H9 (cell line): Measurements from ENCODE around the gene AIFM3. TPM values are rescaled to one million over a fixed set of nuclear protein-coding genes. Genes with fewer than 3 reads are reported as not detected.

Source experiments
- DNase-seq: peaks from one replicate; pipeline ENCODE4 v3.0.0-alpha.2; 2017
- H2AFZ ChIP-seq: one replicate; pipeline ENCODE4 v1.6.1; 2013; ENCODE audit warnings: mild to moderate bottlenecking, low read length, control low read depth, moderate library complexity
- H2AK5ac ChIP-seq: 2 replicates; pipeline ENCODE4 v1.6.1; 2013; ENCODE audit warnings: low read length, control low read depth, mixed read lengths; ENCODE audit not compliant: insufficient read length
- H2BK120ac ChIP-seq: one replicate; pipeline ENCODE4 v1.6.1; 2013; ENCODE audit warnings: low read depth, mild to moderate bottlenecking, low read length, control low read depth, inconsistent platforms; ENCODE audit not compliant: poor library complexity, severe bottlenecking
- H2BK12ac ChIP-seq: 2 replicates; pipeline ENCODE4 v1.6.1; 2013; ENCODE audit warnings: low read length, control low read depth, mixed read lengths, low read depth; ENCODE audit not compliant: insufficient read length
- H2BK15ac ChIP-seq: 2 replicates; pipeline ENCODE4 v1.6.1; 2013; ENCODE audit warnings: low read depth, low read length, control low read depth
- H2BK20ac ChIP-seq: one replicate; pipeline ENCODE4 v1.6.1; 2013; ENCODE audit warnings: low read depth, mild to moderate bottlenecking, low read length, control low read depth, inconsistent platforms; ENCODE audit not compliant: poor library complexity, severe bottlenecking
- H2BK5ac ChIP-seq: 2 replicates; pipeline ENCODE4 v1.6.1; 2013; ENCODE audit warnings: low read length, control low read depth, mixed read lengths; ENCODE audit not compliant: insufficient read length
- H3K14ac ChIP-seq: 2 replicates; pipeline ENCODE4 v1.6.1; 2013; ENCODE audit warnings: low read length, control low read depth; ENCODE audit not compliant: insufficient read depth
- H3K18ac ChIP-seq: 2 replicates; pipeline ENCODE4 v1.6.1; 2013; ENCODE audit warnings: low read depth, mild to moderate bottlenecking, mixed read lengths, low read length, control low read depth; ENCODE audit not compliant: insufficient read length
- H3K23ac ChIP-seq: 2 replicates; pipeline ENCODE4 v1.6.1; 2013; ENCODE audit warnings: low read length, control low read depth, mixed read lengths, low read depth; ENCODE audit not compliant: insufficient read length
- H3K23me2 ChIP-seq: 2 replicates; pipeline ENCODE4 v1.6.1; 2013; ENCODE audit warnings: low read depth, mild to moderate bottlenecking, mixed read lengths, low read length, control low read depth; ENCODE audit not compliant: insufficient read length, poor library complexity, severe bottlenecking
- H3K27ac ChIP-seq: 2 replicates; pipeline ENCODE4 v1.5.1; 2013; ENCODE audit warnings: low read length, control low read depth, mixed read lengths, low read depth; ENCODE audit not compliant: insufficient read length
- H3K27me3 ChIP-seq: 2 replicates; pipeline ENCODE4 v1.6.1; 2013; ENCODE audit warnings: low read length, control low read depth, inconsistent platforms; ENCODE audit not compliant: insufficient read depth
- H3K4ac ChIP-seq: 2 replicates; pipeline ENCODE4 v1.6.1; 2013; ENCODE audit warnings: low read depth, mild to moderate bottlenecking, control low read depth, inconsistent platforms, low read length, moderate library complexity
- H3K4me1 ChIP-seq: 2 replicates; pipeline ENCODE4 v1.6.1; 2013; ENCODE audit warnings: low read length, control low read depth, inconsistent platforms; ENCODE audit not compliant: insufficient read depth
- H3K4me2 ChIP-seq: 2 replicates; pipeline ENCODE4 v1.6.1; 2013; ENCODE audit warnings: low read length, control low read depth, mixed read lengths; ENCODE audit not compliant: insufficient read length, insufficient read depth
- H3K56ac ChIP-seq: 2 replicates; pipeline ENCODE4 v1.6.1; 2013; ENCODE audit warnings: low read depth, mild to moderate bottlenecking, mixed read lengths, low read length, control low read depth; ENCODE audit not compliant: insufficient read length
- H3K79me1 ChIP-seq: 2 replicates; pipeline ENCODE4 v1.6.1; 2013; ENCODE audit warnings: low read depth, mild to moderate bottlenecking, moderate library complexity, low read length, control low read depth, inconsistent platforms; ENCODE audit not compliant: insufficient read depth, poor library complexity, severe bottlenecking
- H3K79me2 ChIP-seq: 2 replicates; pipeline ENCODE4 v1.6.1; 2013; ENCODE audit warnings: low read length, control low read depth, inconsistent platforms; ENCODE audit not compliant: insufficient read depth
- H3K9ac ChIP-seq: 2 replicates; pipeline ENCODE4 v1.6.1; 2013; ENCODE audit warnings: low read length, control low read depth, mixed read lengths; ENCODE audit not compliant: insufficient read length; ENCODE audit errors: extremely low read depth
- H3K9me3 ChIP-seq: one replicate; pipeline ENCODE4 v1.6.1; 2013; ENCODE audit warnings: low read depth, low read length, inconsistent platforms; ENCODE audit not compliant: control insufficient read depth
- H3T11ph ChIP-seq: one replicate; pipeline ENCODE4 v1.6.1; 2013; ENCODE audit warnings: mild to moderate bottlenecking, low read length, control low read depth, inconsistent platforms
- H4K20me1 ChIP-seq: one replicate; pipeline ENCODE4 v1.6.1; 2013; ENCODE audit not compliant: control insufficient read depth, insufficient read length, insufficient read depth
- H4K5ac ChIP-seq: 2 replicates; pipeline ENCODE4 v1.6.1; 2013; ENCODE audit warnings: low read depth, mild to moderate bottlenecking, mixed read lengths, low read length, control low read depth; ENCODE audit not compliant: insufficient read length
- H4K8ac ChIP-seq: replicated peaks from 2 replicates; pipeline ENCODE4 v1.6.1; 2013; ENCODE audit warnings: low read length, control low read depth, mixed read lengths, low read depth; ENCODE audit not compliant: insufficient read length
- H4K91ac ChIP-seq: 2 replicates; pipeline ENCODE4 v1.6.1; 2013; ENCODE audit warnings: low read depth, mild to moderate bottlenecking, moderate library complexity, mixed read lengths, low read length, control low read depth; ENCODE audit not compliant: insufficient read length
- H3K27ac Mint-ChIP-seq, 3 experiments: 2 replicates in 2 of 3; 3 replicates in 1 of 3; pipeline ENCODE4 v1.8.0; 2020 to 2021; ENCODE audit warnings: mixed read lengths in 3 of 3, mild to moderate bottlenecking in 1 of 3, moderate library complexity in 1 of 3
- H3K27me3 Mint-ChIP-seq: 2 replicates; pipeline ENCODE4 v1.8.0; 2021; ENCODE audit warnings: low read depth, mild to moderate bottlenecking, moderate library complexity, mixed read lengths
- H3K36me3 Mint-ChIP-seq, 3 experiments: 2 replicates in 2 of 3; 3 replicates in 1 of 3; pipeline ENCODE4 v1.8.0; 2020 to 2021; ENCODE audit warnings: low read depth in 3 of 3, mixed read lengths in 3 of 3; ENCODE audit not compliant: insufficient read depth in 1 of 3
- H3K4me1 Mint-ChIP-seq, 2 experiments: 2 replicates each; pipeline ENCODE4 v1.8.0; 2020; ENCODE audit warnings: mixed read lengths in 2 of 2
- H3K4me3 Mint-ChIP-seq, 2 experiments: 2 replicates in 1 of 2; 3 replicates in 1 of 2; pipeline ENCODE4 v1.8.0; 2020 to 2021; ENCODE audit warnings: mild to moderate bottlenecking in 2 of 2, mixed read lengths in 2 of 2, moderate library complexity in 1 of 2
- H3K9me3 Mint-ChIP-seq, 2 experiments: 2 replicates in 1 of 2; 3 replicates in 1 of 2; pipeline ENCODE4 v1.8.0; 2020; ENCODE audit warnings: mild to moderate bottlenecking in 2 of 2, mixed read lengths in 2 of 2, moderate library complexity in 1 of 2
- WGBS: extraction: QIAGEN DNeasy Blood & Tissue Kit; methylation state at CpG from one replicate; pipeline ENCODE4 v1.1.7; 2013; ENCODE audit warnings: missing lambda C conversion rate, low lambda C conversion rate, mixed read lengths; ENCODE audit not compliant: insufficient read length; ENCODE audit errors: extremely low coverage; 5-methylcytosine and 5-hydroxymethylcytosine counted together
- total RNA-seq: library from RNA; stranded (reverse); gene quantifications from 2 replicates; pipeline ENCODE4 v1.2.1, GENCODE V29; 2021
- TF ChIP-seq, protein P1 (sequence below): fragments of 200-600 bp; sonication (generic); conservative IDR thresholded peaks from 3 replicates; pipeline ENCODE4 v1.8.0; 2021; ENCODE audit warnings: antibody characterized with exemption, mild to moderate bottlenecking

Gene AIFM3
- total RNA-seq, 1 experiment from 2014 or later, result 1.9 TPM

- H3K9me3 Mint-ChIP-seq, result no peaks in the 10 kb centered on the region
- H3K56ac ChIP-seq, result no peak overlapping the region
- no peaks in the 10 kb centered on the region for H3K27me3 ChIP-seq
- no peaks in the 10 kb centered on the region for H4K20me1 ChIP-seq
- H3K9me3 ChIP-seq, result no peaks in the 10 kb centered on the region
- H3K14ac ChIP-seq, result no peak overlapping the region
- no peak overlapping the region for H2BK15ac ChIP-seq
- H3K4ac ChIP-seq, result no peak overlapping the region
- H3K79me1 ChIP-seq, result peaks cover 7% of the 10 kb centered on the region
- no peak overlapping the region for H2BK5ac ChIP-seq
- H4K8ac ChIP-seq, result no peak overlapping the region
- peaks cover 23 to 54% (median 52%) of the 10 kb centered on the region in 3 experiments; a peak in 6 of 7 replicates for H3K36me3 Mint-ChIP-seq
- no peak overlapping the region for H2BK20ac ChIP-seq
- peaks cover 3 to 17% of the 10 kb centered on the region in 2 experiments for H3K4me1 Mint-ChIP-seq
- DNase-seq, result no peak
- H3K4me1 ChIP-seq, result no peaks in the 10 kb centered on the region
- peaks cover 26% of the 10 kb centered on the region; the same call in 1 of the 2 replicates for H3K79me2 ChIP-seq
- WGBS, result no CpG with 5 or more reads among the region's 5 CpGs
- H4K91ac ChIP-seq, result no peak overlapping the region
- no peak overlapping the region for H3K23ac ChIP-seq
- no peak overlapping the region for H4K5ac ChIP-seq
- H2AFZ ChIP-seq, result no peak overlapping the region
- no peak overlapping the region for H3K18ac ChIP-seq
- TF ChIP-seq, protein P1, sequence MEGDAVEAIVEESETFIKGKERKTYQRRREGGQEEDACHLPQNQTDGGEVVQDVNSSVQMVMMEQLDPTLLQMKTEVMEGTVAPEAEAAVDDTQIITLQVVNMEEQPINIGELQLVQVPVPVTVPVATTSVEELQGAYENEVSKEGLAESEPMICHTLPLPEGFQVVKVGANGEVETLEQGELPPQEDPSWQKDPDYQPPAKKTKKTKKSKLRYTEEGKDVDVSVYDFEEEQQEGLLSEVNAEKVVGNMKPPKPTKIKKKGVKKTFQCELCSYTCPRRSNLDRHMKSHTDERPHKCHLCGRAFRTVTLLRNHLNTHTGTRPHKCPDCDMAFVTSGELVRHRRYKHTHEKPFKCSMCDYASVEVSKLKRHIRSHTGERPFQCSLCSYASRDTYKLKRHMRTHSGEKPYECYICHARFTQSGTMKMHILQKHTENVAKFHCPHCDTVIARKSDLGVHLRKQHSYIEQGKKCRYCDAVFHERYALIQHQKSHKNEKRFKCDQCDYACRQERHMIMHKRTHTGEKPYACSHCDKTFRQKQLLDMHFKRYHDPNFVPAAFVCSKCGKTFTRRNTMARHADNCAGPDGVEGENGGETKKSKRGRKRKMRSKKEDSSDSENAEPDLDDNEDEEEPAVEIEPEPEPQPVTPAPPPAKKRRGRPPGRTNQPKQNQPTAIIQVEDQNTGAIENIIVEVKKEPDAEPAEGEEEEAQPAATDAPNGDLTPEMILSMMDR, result no peak
- H2BK120ac ChIP-seq, result no peak overlapping the region
- H3K27ac Mint-ChIP-seq, result no peak overlapping the region; a peak in 1 of 7 replicates
- no peaks in the 10 kb centered on the region for H3K23me2 ChIP-seq
- H3K4me2 ChIP-seq, result no peak overlapping the region
- no peaks in the 10 kb centered on the region for H3K27me3 Mint-ChIP-seq
- no peak overlapping the region for H3K4me3 Mint-ChIP-seq
- H2AK5ac ChIP-seq, result no peak overlapping the region
- no peak overlapping the region for H2BK12ac ChIP-seq
- H3T11ph ChIP-seq, result no peak overlapping the region
- H3K27ac ChIP-seq, result no peak overlapping the region
- no peak overlapping the region for H3K9ac ChIP-seq
Measured at GRCh38 chr22:20948989-20949388, 18.1 kb upstream of the AIFM3 start.
